Measurements from ENCODE around the gene CRYBG1.

- TF ChIP-seq CTCF (IDR thresholded peaks at IDR 0.05), result no peak
- no peak for TF ChIP-seq POLR2A (IDR thresholded peaks at IDR 0.05)
These were observed 90.9 kb downstream of the CRYBG1 start for GRCh38 chr6:106451439-106451838.

Data from lower leg skin (tissue), 3 donors.